CD4-positive, alpha-beta T cell treated with Interferon gamma for 1 hour (primary cell): Measurements from ENCODE around the gene IMMT.

Experiments used
- DNase-seq: peaks from one replicate; pipeline ENCODE4 v3.0.0-alpha.2; 2020

IMMT gene

GRCh38 chr2:86139981-86140380, 55.3 kb downstream of the IMMT start:
- no peak for DNase-seq

- no peak for DNase-seq
Observed at GRCh38 chr2:86138736-86139625, 56.3 kb downstream of the IMMT start.

- DNase-seq = no peak
Observed at GRCh38 chr2:86136141-86136540, 59.1 kb downstream of the IMMT start.

GRCh38 chr2:86135653-86136052, 59.6 kb downstream of the IMMT start:
- DNase-seq = no peak

- no peak for DNase-seq
Observed at GRCh38 chr2:86134709-86135108, 60.6 kb downstream of the IMMT start.

GRCh38 chr2:86124683-86125082, 70.6 kb downstream of the IMMT start:
- DNase-seq = no peak

GRCh38 chr2:86123328-86123925, 71.8 kb downstream of the IMMT start:
- no peak for DNase-seq

- DNase-seq = no peak
Observed at GRCh38 chr2:86118130-86118529, 77.1 kb downstream of the IMMT start.

- no peak for DNase-seq
Observed at GRCh38 chr2:86107031-86107430, 88.2 kb downstream of the IMMT start.

- peak; percentile 92 for DNase-seq
Observed at GRCh38 chr2:86105969-86106945, 89.0 kb downstream of the IMMT start, which contains the start of gene PTCD3. Gene PTCD3 (plus strand): TSS chr2:86106235. CDS start chr2:86106248, 13 bp downstream.

GRCh38 chr2:86105252-86105968, 89.9 kb downstream of the IMMT start, which contains the start of gene POLR1A:
Gene POLR1A (minus strand): TSS chr2:86105886. CDS start chr2:86105776, 110 bp downstream.
- DNase-seq = peak; percentile 79

- no peak for DNase-seq
Observed at GRCh38 chr2:86102157-86102556, 93.1 kb downstream of the IMMT start.

GRCh38 chr2:86097913-86098312, 97.3 kb downstream of the IMMT start:
- DNase-seq = no peak

GRCh38 chr2:86097114-86097896, 98.0 kb downstream of the IMMT start:
- DNase-seq = no peak

GRCh38 chr2:86094229-86094628, 101.0 kb downstream of the IMMT start:
- DNase-seq = no peak
